RWPE1 (cell line): ENCODE measurements around the gene C4A.

Source experiments
- CTCF ChIA-PET: fragments of 350-600 bp; sonication (Branson Sonifier 250); formaldehyde crosslinking; extraction: SDS; loops from one replicate; lab custom pipeline; 2021; lab: Yijun Ruan, JAX
- POLR2A ChIA-PET: fragments of 400-600 bp; formaldehyde crosslinking; extraction: SDS; loops from one replicate; lab custom pipeline; 2020; ENCODE audit warnings: antibody characterized with exemption; ENCODE audit not compliant: low non-redundant PET; lab: Yijun Ruan, JAX
- DNase-seq: peaks from one replicate; pipeline ENCODE4 v3.0.0; 2012; ENCODE audit warnings: low spot score
- H3K27ac ChIP-seq: fragments of 450-650 bp; 2 replicates; pipeline ENCODE4 v1.5.1; 2017
- CTCF ChIP-seq: fragments of 450-650 bp; conservative IDR thresholded peaks from 2 replicates; pipeline ENCODE4 v1.5.1; 2017; ENCODE audit warnings: low read depth, mild to moderate bottlenecking

Gene C4A

GRCh38 chr6:31948753-31949413, 33.0 kb upstream of the C4A start:
- POLR2A ChIA-PET = no interaction called here
- DNase-seq = peak; percentile 22
- CTCF ChIA-PET = no interaction called here
- no peak for TF ChIP-seq CTCF
- no peak overlapping the region for H3K27ac ChIP-seq

- H3K27ac ChIP-seq = no peak overlapping the region
- no peak for TF ChIP-seq CTCF
- CTCF ChIA-PET = interaction anchor here (1.2 kb wide), 1 partner anchor 52 kb away, joined by 3 read pairs; no protein-coding TSS in a partner anchor
- POLR2A ChIA-PET = interaction anchor here (0.5 kb wide), 1 partner anchor 43 kb away, joined by 6 read pairs; no protein-coding TSS in a partner anchor
- no peak for DNase-seq
Measured at GRCh38 chr6:31949926-31950548, 31.8 kb upstream of the C4A start.

GRCh38 chr6:31952140-31952805, 29.6 kb upstream of the C4A start:
- peak; percentile 79 for TF ChIP-seq CTCF
- DNase-seq = peak; percentile 53
- ChIA-PET POLR2A (interaction anchor here (0.6 to 0.7 kb wide), 3 partner anchors 29 to 180 kb away, joined by 3 to 9 read pairs (median 3); partner anchors contain the start of gene EHMT2), CTCF (interaction anchor here (0.5 to 1.8 kb wide), 12 partner anchors 18 to 862 kb away, joined by 3 to 6 read pairs (median 3); partner anchors contain the start of gene EHMT2)
- H3K27ac ChIP-seq = peak overlapping the region; percentile 34

- TF ChIP-seq CTCF = no peak
- CTCF ChIA-PET = interaction anchor here (0.5 to 1.8 kb wide), 7 partner anchors 18 to 861 kb away, joined by 3 to 6 read pairs (median 4); no protein-coding TSS in a partner anchor
- H3K27ac ChIP-seq = peak overlapping the region; percentile 50
- DNase-seq = no peak
- POLR2A ChIA-PET = interaction anchor here (0.6 kb wide), 1 partner anchor 30 kb away, joined by 3 read pairs; no protein-coding TSS in a partner anchor
Measured at GRCh38 chr6:31952890-31953289, 29.0 kb upstream of the C4A start.

GRCh38 chr6:31954511-31954910, 27.3 kb upstream of the C4A start:
- 0 out of 2 replicates have a peak overlapping the region, but pooled peaks have one; percentile 17 for H3K27ac ChIP-seq
- DNase-seq = no peak
- POLR2A ChIA-PET = no interaction called here
- no peak for TF ChIP-seq CTCF
- CTCF ChIA-PET = no interaction called here

GRCh38 chr6:31956796-31957195, 25.1 kb upstream of the C4A start:
- ChIA-PET POLR2A (no interaction called here), CTCF (interaction anchor here (1.1 kb wide), 1 partner anchor 12 kb away, joined by 3 read pairs; no protein-coding TSS in a partner anchor)
- H3K27ac ChIP-seq = no peak overlapping the region
- no peak for TF ChIP-seq CTCF
- DNase-seq = no peak
